NCI-H748 (cell line): ENCODE results near the gene FAM186B.
A peak's percentile ranks its signal among the peaks of the same experiment; 100 is the strongest.

Experiments
- DNase-seq: peaks from one replicate; lab custom pipeline; 2025; ENCODE audit not compliant: unreplicated experiment; lab: John Stamatoyannopoulos, UW

The FAM186B gene

GRCh38 chr12:49553512-49554088, 51.8 kb downstream of the FAM186B start:
- peak; percentile 90 for DNase-seq

- no peak for DNase-seq
Observed at GRCh38 chr12:49552899-49553298, 52.5 kb downstream of the FAM186B start.

GRCh38 chr12:49552425-49552824, 53.0 kb downstream of the FAM186B start:
- DNase-seq = peak; percentile 12

GRCh38 chr12:49552014-49552413, 53.4 kb downstream of the FAM186B start:
- no peak for DNase-seq

- peak; percentile 18 for DNase-seq
Observed at GRCh38 chr12:49550693-49551252, 54.7 kb downstream of the FAM186B start.

GRCh38 chr12:49549735-49550692, 55.4 kb downstream of the FAM186B start:
- peak; percentile 95 for DNase-seq

GRCh38 chr12:49548822-49549648, 56.4 kb downstream of the FAM186B start:
- DNase-seq = peak; percentile 28

GRCh38 chr12:49548481-49548821, 57.0 kb downstream of the FAM186B start:
- DNase-seq = no peak

GRCh38 chr12:49547090-49547690, 58.2 kb downstream of the FAM186B start:
- no peak for DNase-seq

- no peak for DNase-seq
Observed at GRCh38 chr12:49546481-49546880, 59.0 kb downstream of the FAM186B start.

GRCh38 chr12:49545815-49546214, 59.6 kb downstream of the FAM186B start:
- DNase-seq = no peak

GRCh38 chr12:49543914-49544815, 61.3 kb downstream of the FAM186B start:
- DNase-seq = no peak

- DNase-seq = no peak
Observed at GRCh38 chr12:49543221-49543913, 62.1 kb downstream of the FAM186B start.

GRCh38 chr12:49542592-49543160, 62.8 kb downstream of the FAM186B start:
- DNase-seq = no peak

- no peak for DNase-seq
Observed at GRCh38 chr12:49541911-49542505, 63.4 kb downstream of the FAM186B start.

GRCh38 chr12:49541140-49541861, 64.1 kb downstream of the FAM186B start:
- DNase-seq = peak; percentile 10

- DNase-seq = peak; percentile 58
Observed at GRCh38 chr12:49540229-49541139, 65.0 kb downstream of the FAM186B start.
